ENCODE data around the gene BMPR1A. TPM values are rescaled to one million over a fixed set of nuclear protein-coding genes. Genes with fewer than 3 reads are reported as not detected.

Gene BMPR1A
- total RNA-seq, 1 experiment from 2014 or later = 104 TPM

- ChIA-PET CTCF (interaction anchor here (1.0 to 1.6 kb wide), 3 partner anchors 17 to 167 kb away, joined by 3 to 5 read pairs (median 5); no protein-coding TSS in a partner anchor), POLR2A (interaction anchor here (0.9 to 2.1 kb wide), 3 partner anchors 20 to 39 kb away, joined by 3 to 6 read pairs (median 5); partner anchors contain the start of gene BMPR1A)
- no peak for TF ChIP-seq FOXP4 (CRISPR knock-in tag; IDR thresholded peaks at IDR 0.05)
- TF ChIP-seq USF2 (CRISPR knock-in tag; IDR thresholded peaks at IDR 0.05) = no peak
- no peak for TF ChIP-seq ZNF396 (CRISPR knock-in tag; IDR thresholded peaks at IDR 0.05; ENCODE audit: borderline replicate concordance)
- TF ChIP-seq PREB (CRISPR knock-in tag; IDR thresholded peaks at IDR 0.05; ENCODE audit: borderline replicate concordance) = no peak
- no peak for TF ChIP-seq FOXK1 (CRISPR knock-in tag; IDR thresholded peaks at IDR 0.05)
- no peak for TF ChIP-seq GABPB1 (CRISPR knock-in tag; IDR thresholded peaks at IDR 0.05)
- TF ChIP-seq TCF7 (CRISPR knock-in tag; IDR thresholded peaks at IDR 0.05; ENCODE audit: low read depth) = no peak
- TF ChIP-seq FOXP1 (CRISPR knock-in tag; IDR thresholded peaks at IDR 0.05; ENCODE audit: borderline replicate concordance) = no peak
- TF ChIP-seq AFF4 (CRISPR knock-in tag; IDR thresholded peaks at IDR 0.05; ENCODE audit: borderline replicate concordance) = no peak
- no peak for TF ChIP-seq MLX (CRISPR knock-in tag; IDR thresholded peaks at IDR 0.05)
- no peak for TF ChIP-seq SP1 (CRISPR knock-in tag; conservative IDR thresholded peaks at IDR 0.05)
- no peak for TF ChIP-seq ZNF671 (CRISPR knock-in tag; IDR thresholded peaks at IDR 0.05)
- TF ChIP-seq JAZF1 (CRISPR knock-in tag; IDR thresholded peaks at IDR 0.05) = no peak
- TF ChIP-seq STAT6 (CRISPR knock-in tag; conservative IDR thresholded peaks at IDR 0.05; ENCODE audit: low read depth) = no peak
- TF ChIP-seq MXD4 (CRISPR knock-in tag; IDR thresholded peaks at IDR 0.05; ENCODE audit: borderline replicate concordance) = no peak
- no peak for TF ChIP-seq ZNF423 (CRISPR knock-in tag; IDR thresholded peaks at IDR 0.05)
- Mint-ChIP-seq H3K4me3 (no peak overlapping the region), H3K27me3 (ENCODE audit: low read depth) (no peaks in the 10 kb centered on the region), H3K9me3 (no peaks in the 10 kb centered on the region), H3K27ac (no peak overlapping the region), H3K4me1 (peaks cover 18% of the 10 kb centered on the region), H3K36me3 (no peaks in the 10 kb centered on the region)
- ATAC-seq = peak; percentile 44
- DNase-seq (ENCODE audit: low spot score) = no peak
Observed at GRCh38 chr10:86732771-86733170, 23.6 kb upstream of the BMPR1A start.
